ENCODE results near the gene MTERF4.

MTERF4 gene

DNA sequence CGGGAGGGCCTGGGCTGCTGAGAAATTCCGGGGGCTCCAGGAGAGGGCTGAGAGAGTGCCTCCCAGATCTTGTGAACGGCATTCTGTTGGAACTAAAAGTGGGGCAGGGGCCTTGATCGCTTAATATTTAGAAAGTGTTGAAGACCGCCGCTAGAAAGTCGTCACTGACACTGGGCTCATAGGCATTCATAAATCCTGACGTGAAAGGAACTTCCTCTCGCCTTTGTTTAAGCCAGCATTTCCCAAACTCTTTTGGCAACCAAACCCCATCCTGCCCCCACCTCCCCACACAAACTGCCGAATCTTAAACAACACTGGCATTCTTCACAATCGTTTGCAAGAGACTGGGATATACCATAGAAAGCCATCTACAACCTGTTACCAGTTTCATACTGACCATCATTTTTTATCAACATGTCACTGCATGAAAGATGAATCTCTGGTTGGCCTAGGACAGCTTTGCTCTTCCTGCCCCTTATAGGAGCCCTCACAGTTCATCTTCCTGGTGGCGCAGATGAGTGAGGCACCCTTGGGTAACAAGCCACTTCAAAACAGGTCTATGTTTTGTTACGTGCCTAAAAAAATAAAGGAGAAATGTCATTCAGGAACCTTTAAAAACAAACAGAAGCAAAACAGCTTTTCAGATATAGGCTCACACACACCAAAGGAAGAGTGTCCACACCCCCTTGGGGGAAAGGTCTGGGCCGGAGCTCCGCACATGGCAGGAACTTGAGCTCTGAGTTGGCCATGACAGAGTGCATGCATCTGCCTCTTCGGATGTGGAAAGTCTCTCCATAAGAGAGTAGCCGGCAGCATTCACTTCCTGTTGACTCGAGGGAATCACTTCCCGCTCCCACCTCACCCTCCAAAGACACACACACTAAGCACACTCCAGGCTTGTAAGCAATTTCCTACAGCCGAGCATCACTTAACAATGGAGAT is 13.0 kb downstream of the MTERF4 start:
- TF ChIP-seq, protein P1, sequence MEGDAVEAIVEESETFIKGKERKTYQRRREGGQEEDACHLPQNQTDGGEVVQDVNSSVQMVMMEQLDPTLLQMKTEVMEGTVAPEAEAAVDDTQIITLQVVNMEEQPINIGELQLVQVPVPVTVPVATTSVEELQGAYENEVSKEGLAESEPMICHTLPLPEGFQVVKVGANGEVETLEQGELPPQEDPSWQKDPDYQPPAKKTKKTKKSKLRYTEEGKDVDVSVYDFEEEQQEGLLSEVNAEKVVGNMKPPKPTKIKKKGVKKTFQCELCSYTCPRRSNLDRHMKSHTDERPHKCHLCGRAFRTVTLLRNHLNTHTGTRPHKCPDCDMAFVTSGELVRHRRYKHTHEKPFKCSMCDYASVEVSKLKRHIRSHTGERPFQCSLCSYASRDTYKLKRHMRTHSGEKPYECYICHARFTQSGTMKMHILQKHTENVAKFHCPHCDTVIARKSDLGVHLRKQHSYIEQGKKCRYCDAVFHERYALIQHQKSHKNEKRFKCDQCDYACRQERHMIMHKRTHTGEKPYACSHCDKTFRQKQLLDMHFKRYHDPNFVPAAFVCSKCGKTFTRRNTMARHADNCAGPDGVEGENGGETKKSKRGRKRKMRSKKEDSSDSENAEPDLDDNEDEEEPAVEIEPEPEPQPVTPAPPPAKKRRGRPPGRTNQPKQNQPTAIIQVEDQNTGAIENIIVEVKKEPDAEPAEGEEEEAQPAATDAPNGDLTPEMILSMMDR (conservative IDR thresholded peaks at IDR 0.05; ENCODE audit: control insufficient read depth, insufficient read depth, low read depth, low read length), result no peak
- DNase-seq (ENCODE audit: low read depth), result no peak
- no peak overlapping the region for H3K4me3 ChIP-seq (ENCODE audit: control insufficient read depth, low read depth, low read length)

GRCh38 chr2:241088376-241088775 is 13.7 kb downstream of the MTERF4 start:
- H3K4me3 ChIP-seq (ENCODE audit: control insufficient read depth, low read depth, low read length), result no peak overlapping the region
- TF ChIP-seq, protein P1 (conservative IDR thresholded peaks at IDR 0.05; ENCODE audit: control insufficient read depth, insufficient read depth, low read depth, low read length), result no peak
- DNase-seq (ENCODE audit: low read depth), result no peak

GRCh38 chr2:241087420-241088268 is 14.4 kb downstream of the MTERF4 start:
- TF ChIP-seq, protein P1 (conservative IDR thresholded peaks at IDR 0.05; ENCODE audit: control insufficient read depth, insufficient read depth, low read depth, low read length), result no peak
- no peak overlapping the region for H3K4me3 ChIP-seq (ENCODE audit: control insufficient read depth, low read depth, low read length)
- DNase-seq (ENCODE audit: low read depth), result no peak

DNA sequence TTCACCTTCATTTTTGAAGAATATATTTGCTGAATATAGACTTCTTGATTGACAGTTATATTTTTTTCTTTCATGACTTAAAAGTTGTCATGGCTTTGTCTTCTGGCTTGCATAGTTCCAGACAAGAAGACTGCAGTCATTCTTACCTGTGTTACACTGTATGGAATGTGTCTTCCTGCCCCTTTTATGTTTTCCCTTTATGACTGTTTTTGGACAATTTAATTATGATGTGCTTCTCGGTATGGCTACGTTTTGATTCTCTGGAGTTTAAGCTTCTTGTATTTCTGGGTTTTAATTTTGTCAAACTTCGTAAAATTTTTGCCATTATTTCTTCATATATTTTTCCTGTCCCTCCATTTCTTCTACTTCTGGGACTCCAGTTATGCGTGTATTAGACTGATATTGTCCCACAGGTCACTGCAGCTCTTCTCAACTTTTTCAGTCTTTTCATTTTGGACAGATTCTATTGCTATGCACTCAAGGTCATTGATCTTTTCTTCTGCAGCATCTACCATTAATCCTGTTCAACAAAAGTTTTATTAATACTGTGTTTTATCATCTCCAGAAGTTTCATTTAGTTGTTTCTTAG is 17.1 kb downstream of the MTERF4 start:
- H3K4me3 ChIP-seq (ENCODE audit: control insufficient read depth, low read depth, low read length), result no peak overlapping the region
- no peak for DNase-seq (ENCODE audit: low read depth)
- TF ChIP-seq, protein P1 (conservative IDR thresholded peaks at IDR 0.05; ENCODE audit: control insufficient read depth, insufficient read depth, low read depth, low read length), result no peak

GRCh38 chr2:241083091-241083415 is 19.0 kb downstream of the MTERF4 start:
- H3K4me3 ChIP-seq (ENCODE audit: control insufficient read depth, low read depth, low read length), result no peak overlapping the region
- no peak for DNase-seq (ENCODE audit: low read depth)
- TF ChIP-seq, protein P1 (conservative IDR thresholded peaks at IDR 0.05; ENCODE audit: control insufficient read depth, insufficient read depth, low read depth, low read length), result no peak

GRCh38 chr2:241082341-241083090 is 19.6 kb downstream of the MTERF4 start:
- no peak overlapping the region for H3K4me3 ChIP-seq (ENCODE audit: control insufficient read depth, low read depth, low read length)
- TF ChIP-seq, protein P1 (conservative IDR thresholded peaks at IDR 0.05; ENCODE audit: control insufficient read depth, insufficient read depth, low read depth, low read length), result no peak
- no peak for DNase-seq (ENCODE audit: low read depth)

All from fibroblast of mammary gland (primary cell).